Testis (tissue), 2 donors: ENCODE results near the gene ZNF486.

Source experiments
- POLR2A ChIP-seq: fragments of 450-650 bp; IDR thresholded peaks from one replicate; pipeline ENCODE4 v1.6.1; 2017; ENCODE audit warnings: antibody characterized with exemption, mild to moderate bottlenecking, moderate library complexity
- TF ChIP-seq, protein P1 (sequence below), 3 experiments: fragments of 450-650 bp in 2 of 3; fragments of 200-600 bp in 1 of 3; sonication (generic) in 1 of 3; IDR thresholded peaks; one replicate each; pipeline ENCODE4 v1.5.1; 2016 to 2019; ENCODE audit warnings: antibody characterized with exemption in 3 of 3, mild to moderate bottlenecking in 2 of 3, moderate library complexity in 1 of 3

DNA sequence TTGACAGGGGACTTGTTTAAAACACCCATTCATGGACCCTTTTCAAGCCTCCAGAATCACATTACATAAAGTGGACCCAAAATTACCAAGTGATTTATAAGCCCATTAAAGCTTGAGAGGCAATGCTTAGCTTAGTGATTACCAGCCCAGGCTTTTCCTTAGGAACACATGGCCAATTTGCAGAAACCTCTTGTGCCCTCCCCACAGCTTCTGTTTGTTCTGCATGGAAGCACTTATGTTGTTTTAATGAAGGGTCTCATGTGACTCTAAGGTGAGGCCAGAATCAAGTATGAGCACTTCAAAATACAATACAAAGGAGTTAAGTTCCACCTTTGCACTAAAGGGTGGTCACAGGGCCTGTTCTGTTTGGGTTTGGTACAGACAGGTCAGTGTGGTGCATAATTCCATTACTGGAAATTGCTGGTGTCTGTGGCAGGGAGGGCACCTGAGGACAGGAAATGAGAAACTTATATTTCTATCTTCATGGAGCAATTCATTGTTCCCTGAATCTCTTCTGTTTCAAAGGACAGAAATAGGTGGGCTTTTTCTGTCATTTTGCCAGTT is 15.3 kb downstream of the ZNF486 start:
- TF ChIP-seq, protein P1, sequence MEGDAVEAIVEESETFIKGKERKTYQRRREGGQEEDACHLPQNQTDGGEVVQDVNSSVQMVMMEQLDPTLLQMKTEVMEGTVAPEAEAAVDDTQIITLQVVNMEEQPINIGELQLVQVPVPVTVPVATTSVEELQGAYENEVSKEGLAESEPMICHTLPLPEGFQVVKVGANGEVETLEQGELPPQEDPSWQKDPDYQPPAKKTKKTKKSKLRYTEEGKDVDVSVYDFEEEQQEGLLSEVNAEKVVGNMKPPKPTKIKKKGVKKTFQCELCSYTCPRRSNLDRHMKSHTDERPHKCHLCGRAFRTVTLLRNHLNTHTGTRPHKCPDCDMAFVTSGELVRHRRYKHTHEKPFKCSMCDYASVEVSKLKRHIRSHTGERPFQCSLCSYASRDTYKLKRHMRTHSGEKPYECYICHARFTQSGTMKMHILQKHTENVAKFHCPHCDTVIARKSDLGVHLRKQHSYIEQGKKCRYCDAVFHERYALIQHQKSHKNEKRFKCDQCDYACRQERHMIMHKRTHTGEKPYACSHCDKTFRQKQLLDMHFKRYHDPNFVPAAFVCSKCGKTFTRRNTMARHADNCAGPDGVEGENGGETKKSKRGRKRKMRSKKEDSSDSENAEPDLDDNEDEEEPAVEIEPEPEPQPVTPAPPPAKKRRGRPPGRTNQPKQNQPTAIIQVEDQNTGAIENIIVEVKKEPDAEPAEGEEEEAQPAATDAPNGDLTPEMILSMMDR (IDR thresholded peaks at IDR 0.05), result no peak
- TF ChIP-seq POLR2A, result no peak
